ENCODE results near the gene CHKA.

- no peak for TF ChIP-seq POLR2A (IDR thresholded peaks at IDR 0.05)
- no peak for TF ChIP-seq CTCF (IDR thresholded peaks at IDR 0.05)
Measured at GRCh38 chr11:68089679-68090078, 31.5 kb downstream of the CHKA start.
